GM21786 (cell line): ENCODE data around the gene RAB44.

Experiments
- ATAC-seq: cut with Tn5 transposase; IDR thresholded peaks from one replicate; pipeline ENCODE4 v1.9.1; 2021; ENCODE audit not compliant: unreplicated experiment

The RAB44 gene

DNA sequence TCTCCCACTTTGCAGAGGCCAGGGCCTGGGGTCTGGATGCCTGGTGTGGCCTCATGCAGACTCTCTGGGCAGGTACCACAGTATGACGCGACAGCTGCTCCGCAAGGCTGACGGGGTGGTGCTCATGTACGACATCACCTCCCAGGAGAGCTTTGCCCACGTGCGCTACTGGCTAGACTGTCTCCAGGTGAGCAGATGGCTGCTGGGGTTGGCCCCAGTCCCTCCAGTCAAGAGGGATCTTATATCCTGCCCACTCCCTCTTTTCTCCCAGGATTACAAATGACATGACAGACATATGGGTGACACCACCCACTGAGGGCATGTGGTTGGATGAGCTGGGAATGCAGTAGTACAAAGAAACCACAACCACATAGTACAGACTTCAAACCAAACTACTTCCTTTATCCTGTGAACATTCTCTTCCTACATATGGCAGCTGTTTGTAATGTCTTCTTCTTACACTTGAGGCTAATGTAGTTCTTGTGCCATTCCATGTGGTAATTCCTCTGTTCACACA lies 29.9 kb downstream of the RAB44 start:
- ATAC-seq: no peak

DNA sequence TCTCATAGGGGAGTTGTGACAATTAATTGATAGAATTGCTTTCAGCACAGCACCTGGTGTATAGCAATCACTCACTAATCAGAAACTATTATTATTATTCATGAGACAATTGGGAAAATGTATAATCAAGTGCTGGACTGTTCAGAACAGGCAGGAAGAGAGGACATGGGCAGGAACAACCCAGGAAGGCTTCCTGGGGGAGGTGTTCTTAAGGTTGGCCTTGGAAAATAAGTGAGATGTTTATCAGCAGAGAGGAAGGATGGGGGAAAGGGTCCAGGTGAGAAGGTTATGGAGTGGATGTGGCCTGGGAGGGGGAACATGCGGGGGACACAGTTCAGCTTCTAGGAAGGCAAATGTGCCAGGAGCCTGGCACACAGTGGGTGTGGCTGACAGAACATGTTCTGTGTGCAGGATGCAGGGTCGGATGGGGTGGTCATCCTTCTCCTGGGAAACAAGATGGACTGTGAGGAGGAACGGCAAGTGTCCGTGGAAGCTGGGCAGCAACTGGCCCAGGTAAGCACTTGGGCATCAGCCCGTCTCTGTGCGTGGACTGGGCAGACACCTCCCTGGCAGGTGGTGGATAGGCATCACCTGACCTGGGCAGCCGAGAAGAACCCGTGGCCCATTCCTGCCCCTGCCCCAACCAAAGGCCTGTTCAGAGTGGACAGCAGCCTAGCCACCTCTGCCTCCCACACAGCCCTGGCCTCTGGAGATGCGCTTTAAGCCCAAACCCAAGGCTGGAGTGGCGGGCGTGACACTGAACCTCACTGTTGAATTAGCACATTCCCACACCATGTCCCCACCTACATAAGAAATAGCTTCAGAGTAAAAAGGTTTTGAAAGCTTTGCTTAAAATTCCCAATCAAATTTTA lies 30.9 kb downstream of the RAB44 start:
- ATAC-seq: no peak

DNA sequence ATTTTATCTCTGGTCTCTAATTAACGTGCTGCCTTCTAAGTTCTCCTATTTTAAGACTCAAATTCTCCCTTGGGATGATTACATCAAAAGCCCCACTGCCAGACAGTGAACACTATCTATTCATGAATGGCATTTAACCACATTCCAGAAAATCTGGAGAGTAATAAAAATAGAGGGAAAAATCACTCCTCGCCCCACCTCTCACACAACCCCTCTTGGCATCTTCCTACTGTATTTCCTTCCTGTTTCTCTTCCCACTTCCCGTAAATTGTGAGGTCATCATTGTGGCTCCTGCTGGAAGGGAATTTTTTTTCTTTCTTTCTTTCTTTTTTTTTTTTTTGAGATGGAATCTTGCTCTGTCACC lies 31.5 kb downstream of the RAB44 start:
- ATAC-seq: no peak

DNA sequence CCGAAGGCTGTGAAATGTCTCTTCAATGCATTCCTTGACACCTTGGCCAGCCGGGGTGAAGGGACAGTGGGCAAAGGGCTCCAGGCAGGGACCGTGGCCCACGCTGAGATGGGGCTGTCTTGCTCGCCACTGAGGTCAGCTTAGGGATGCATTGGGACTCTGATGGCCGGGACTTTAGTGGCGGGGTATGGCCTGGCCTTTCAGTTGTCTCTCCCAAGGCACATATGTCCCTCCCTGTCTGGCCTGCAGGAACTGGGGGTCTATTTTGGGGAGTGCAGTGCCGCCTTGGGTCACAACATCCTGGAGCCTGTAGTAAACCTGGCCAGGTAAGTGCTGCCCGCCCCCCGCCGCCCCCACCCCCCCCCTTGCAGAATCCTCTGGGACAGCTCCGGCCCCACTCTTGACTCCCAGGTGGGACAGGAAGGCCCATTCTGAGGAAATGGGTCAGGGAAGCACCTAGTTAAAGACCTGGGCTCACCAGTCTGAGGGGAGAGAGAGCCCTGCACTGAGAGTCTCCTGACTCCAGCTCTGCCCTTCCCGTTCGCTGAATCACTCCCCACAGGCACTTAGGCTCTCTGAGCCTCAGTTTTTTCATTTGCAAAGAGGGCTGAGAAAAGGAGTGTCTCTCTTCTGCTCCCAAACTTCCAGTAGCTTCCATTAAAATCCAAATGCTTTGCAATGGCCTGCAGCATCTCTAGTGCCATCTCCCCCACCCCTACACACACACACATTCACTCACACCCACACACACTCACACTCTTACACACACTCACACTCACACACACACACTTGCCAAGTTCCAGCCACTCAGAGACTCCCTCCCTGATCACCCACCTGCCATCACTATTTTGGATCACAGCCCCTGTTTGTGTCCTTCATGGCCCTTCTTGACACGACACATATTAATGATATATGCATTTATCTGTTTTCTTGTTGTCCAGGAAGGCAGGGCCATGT lies 33.1 kb downstream of the RAB44 start:
- no peak for ATAC-seq

DNA sequence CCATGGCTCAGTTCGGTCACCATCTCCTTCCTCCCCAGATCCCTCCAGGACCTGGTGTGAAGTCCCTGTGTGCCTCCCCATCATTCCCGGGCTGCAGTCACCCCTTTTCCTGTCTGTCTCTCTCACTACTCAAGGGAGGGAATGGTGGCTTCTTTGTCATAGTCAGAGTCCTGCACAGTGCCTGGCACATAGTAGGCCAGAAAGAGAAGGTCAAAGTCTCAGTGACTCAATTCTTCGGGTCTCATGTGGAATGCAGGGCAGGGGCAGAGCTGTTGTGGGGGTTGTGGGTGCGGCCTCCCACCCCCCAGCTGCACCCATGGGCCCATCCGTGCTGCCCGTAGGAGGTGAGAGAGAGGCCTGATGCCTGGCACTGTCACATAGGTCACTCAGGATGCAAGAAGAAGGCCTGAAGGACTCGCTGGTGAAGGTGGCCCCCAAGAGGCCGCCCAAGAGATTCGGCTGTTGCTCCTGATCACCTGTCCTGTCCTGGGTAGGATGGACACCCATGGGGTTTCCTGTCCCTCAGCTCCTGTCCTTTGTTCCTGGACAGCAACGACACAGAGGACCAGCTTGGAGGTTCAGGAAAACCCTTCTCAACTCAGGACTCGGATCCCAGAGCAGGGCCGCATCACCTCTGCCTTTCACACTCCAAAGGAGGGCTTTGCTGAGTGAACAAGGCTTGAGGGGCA lies 34.1 kb downstream of the RAB44 start:
- no peak for ATAC-seq

DNA sequence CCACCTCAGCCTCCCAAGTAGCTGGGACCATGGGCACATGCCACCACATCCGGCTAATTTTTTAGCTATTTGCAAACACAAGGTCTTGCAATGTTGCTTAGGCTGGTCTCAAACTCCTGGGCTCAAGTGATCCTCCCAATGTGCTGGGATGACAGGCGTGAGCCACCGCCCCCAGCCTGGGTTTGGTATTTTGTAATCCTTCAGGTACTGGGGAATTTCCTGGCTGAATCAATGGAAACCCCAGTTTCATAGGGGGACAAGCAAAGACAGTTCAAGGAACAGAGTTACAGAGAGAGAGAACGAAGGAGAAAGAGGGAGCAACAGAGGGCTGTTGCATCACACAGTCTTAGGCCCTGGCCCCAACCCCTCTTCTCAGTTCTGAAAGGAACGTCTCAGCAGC lies 35.7 kb downstream of the RAB44 start:
- no peak for ATAC-seq

DNA sequence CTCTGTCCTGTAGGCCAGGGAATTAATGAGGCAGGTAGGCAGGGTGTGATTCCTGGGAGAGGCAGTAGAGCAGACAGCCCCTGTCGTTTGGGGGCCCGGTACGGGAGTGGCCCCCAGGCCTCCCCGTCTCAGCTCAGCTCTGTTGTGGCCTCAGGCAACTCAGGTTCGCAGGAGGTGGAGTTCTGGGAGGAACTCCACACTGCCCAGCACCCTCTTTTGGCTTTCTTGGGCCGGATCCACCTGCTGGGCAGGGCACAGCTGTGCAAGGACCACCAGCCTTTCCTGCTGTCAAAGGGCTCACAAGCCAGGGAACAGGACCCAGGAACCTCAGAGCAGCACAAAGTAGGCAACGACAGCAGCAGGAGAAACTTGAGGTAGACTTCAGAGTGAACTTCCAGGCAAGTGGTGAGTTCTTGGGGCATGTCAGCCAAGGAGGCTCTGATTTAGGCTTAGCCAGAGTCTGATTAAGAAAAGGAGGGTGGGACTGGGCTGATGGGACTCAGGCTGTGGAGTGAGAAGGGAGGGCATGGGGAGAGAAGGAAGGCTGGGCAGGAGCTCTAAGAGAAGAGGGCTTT lies 36.9 kb downstream of the RAB44 start:
- no peak for ATAC-seq

DNA sequence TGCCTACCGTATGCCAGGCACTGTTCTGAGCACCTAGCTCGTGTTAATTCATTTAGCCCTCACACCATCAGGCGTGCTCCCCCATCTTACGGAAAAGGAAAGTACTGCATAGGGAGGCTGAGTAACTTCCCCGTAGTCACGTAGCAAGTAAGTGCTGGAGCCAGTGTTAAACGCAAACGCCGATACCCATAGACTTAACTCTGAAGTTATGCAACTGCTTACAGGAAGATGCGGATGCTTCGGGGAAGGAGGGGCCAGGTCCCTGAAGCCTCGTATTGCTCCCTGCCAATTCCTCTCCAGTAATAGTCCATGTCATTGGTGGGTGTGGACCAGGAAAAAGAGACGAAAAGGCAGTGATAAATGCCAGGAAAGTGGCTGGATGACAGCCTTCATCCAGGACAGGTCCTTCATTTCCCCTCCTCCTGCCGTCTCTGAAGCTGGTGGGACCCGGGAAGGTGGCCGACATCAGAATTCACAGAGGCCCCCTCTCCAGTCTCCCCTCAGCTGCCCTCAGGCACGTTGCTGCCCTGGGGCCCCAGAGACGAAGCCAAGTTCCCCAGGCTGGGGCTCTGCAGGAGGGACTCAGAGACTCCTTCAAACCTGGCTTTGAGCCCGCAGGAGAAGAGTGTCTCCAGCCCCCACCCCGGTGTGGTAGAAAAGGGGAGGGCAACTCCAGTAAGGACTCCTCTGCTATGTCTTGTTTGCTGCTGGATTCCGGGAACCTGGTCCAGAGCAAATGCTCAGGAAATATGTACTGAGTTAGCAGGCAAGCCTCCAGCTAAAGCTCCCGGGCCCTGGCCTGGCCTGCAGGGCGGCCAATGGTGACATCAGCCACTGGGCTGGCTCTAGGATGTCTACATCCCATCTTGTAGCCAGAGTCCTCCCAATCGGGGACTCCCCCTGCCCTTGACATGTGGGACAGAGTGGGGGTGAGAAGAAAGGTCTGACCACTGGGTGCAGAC lies 37.8 kb downstream of the RAB44 start:
- ATAC-seq: no peak

DNA sequence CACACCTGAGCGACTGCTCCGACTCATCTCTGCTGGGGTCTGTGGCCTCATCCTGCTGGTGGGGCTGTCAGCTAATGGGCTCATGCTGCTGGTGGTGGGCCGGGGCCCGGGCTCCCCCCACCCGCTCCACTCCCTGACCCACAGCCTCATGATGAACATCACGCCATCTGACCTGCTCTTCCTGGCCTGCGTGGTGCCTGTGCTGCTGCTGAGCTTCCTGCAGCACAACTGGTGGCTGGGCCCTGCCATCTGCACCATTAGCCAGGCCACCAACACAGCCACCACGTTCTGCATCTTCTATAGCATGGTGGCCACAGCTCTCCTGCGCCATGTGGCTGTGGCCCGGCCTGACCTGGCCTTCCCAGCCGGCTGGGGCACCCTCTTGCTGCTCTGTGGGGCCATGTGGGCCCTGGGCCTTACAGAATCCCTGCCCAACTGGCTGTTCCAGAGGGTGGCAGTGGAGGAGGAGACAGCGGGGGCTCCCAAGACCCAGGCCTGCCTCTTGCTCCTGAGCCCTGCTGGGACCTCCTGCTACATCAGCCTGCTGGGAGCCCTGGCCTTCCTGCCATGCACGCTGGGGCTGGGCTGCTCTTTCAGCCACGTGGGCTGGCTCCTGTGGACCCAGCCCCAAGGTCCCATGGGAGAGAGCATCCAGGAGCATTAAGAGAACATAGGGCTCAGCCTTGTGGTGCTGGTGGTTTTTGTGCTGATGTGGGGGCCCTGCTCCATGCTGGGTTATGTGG lies 39.6 kb downstream of the RAB44 start:
- ATAC-seq: no peak

DNA sequence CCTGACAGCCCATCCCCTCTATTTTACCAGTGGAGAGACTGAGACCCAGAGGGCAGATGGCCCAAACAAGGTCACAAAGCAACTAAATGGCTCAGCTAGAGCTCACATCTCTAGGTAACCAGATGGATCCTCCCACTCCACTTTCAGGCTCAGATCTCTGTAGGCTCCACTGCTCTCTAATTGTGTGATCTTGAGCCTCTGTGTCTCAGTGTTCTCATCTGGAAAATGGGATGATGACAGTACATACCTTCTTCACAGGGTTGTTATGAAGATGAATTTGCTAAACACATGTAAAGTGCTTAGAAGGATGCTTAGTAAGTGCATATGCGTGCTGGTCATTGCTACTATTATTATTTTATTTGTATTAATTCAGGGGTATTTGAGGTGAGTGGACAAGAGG lies 40.5 kb downstream of the RAB44 start:
- ATAC-seq: no peak

DNA sequence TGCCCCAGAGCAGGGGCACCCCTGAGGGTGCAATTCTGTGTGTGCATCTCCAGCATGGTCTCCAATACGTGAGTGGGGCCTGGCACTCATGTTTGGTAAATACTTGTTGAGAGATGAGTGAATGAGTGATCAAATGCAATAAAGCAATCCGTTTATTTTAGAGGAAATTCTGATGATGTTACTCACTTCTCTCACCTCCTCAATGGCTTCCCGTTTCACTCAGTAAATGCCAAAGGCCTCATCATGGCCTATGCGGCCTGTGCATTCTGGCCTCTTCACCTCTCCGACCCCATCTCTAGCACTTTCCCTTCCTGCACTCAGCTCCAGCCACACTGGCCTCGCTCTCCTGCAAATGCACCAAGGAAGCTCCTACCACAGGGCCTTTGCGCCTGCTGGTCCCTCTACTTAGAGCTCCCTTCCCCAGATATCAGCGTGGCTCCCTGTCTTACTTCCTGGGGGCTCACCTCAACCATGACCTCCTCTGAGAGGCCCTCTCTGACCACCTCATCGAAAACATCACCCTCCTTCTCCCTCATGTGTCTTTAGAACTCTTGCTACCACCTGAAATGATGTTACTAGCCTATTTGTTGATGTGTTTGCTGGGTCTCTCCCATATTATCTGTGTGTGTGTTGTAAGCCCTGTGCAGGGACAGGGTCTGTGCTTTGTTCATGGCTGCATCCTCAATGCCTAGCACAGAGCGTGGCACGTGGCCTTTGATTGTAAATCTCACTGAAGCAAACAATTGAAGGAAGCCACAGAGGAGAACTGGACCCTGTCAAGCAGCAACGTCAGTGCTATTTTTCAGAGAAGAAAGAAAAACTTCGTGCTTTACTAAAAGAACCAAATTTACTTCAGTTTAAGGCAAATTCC lies 42.6 kb downstream of the RAB44 start:
- ATAC-seq: no peak

DNA sequence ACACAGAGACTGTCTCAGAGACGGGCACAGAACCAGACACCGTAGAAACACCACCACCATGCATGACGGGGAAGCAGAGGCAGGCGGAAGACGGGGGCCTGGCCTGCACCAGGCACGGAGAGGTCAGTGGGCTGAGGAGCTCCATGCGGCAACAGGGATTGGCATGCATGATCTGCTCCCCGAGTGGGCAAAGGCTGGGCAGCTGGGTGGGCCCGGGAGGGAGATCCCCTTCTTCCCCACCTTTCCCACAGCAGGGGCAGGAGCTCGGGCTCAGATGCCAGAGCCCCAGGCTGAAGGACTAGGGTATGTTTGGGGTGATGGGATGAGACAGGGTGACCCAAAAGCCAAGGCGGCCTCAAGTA lies 43.2 kb downstream of the RAB44 start:
- no peak for ATAC-seq

DNA sequence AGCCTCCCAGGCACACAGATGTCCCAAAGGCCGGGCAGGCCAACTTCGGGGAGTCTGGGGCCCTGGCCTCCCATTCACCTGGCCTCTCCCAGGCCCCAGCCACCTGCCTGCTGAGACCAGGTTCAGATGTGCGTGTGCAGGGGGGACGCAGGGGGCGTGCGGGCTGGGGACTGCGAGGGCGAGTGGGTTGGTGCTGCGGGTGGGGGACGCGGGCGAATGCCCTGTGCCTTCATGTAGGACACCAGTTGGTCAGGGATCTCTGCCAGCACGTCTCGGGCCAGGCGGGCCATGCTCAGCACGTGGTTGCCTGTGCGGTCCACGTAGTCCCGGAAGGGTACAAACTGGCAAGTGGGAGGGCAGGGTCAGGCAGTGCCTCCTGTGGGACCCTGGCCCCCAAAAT lies 44.5 kb downstream of the RAB44 start:
- ATAC-seq: no peak

DNA sequence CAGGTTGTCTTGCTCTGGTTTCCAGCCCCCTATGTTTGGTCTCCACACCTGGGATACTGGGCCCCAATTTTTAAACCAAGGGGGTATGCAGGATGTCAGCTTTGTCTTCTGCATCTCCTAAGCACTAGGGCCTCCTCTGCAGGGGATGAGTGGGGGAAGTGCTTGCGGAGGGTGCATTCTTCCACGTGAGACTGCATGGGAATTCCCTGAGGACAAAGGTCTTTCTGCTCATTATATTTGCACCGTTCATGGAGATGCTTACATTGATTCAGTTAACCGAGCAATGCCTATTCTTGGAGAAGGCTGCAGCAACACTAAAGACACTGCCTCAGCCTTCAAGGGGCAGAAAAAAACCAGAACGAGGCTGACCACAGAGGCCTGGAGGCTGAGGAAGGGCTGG lies 45.4 kb downstream of the RAB44 start:
- ATAC-seq: no peak

DNA sequence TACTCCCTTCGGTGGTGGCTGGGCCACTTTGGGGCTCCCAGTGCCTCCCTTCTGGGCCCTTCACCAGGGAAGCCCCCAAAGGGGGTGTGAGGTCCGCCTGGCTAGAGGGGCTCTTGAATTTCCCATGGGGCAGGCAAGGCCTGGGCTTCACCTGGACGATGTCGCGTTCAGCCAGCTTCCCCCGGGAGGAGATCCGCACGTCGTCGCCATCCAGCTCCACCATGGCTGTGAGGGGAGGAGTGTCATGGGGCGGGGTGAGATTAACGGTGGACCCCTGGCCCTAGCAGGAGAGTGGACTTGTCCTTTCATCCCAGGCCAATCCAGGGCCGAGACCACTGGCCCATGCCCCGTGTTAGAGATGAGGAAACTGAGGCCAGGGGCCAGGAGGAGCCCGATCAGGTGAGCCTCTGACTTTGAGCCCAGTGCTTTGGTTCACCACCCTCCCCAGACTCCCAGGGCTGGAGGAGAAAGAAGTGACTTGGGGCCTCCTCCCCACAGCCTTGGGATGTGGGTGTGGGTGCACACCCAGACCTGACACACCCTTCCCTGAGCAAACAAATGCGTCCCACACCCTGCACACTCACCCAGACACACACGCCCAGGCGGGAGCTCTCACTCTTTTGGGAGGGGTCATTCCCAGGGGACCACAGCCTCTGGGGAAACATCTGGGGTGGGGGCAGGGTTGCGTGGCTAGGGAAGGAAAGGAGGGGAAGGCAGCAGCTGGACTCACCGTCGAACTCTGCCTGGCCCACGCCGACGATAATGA lies 46.1 kb downstream of the RAB44 start:
- ATAC-seq: no peak

DNA sequence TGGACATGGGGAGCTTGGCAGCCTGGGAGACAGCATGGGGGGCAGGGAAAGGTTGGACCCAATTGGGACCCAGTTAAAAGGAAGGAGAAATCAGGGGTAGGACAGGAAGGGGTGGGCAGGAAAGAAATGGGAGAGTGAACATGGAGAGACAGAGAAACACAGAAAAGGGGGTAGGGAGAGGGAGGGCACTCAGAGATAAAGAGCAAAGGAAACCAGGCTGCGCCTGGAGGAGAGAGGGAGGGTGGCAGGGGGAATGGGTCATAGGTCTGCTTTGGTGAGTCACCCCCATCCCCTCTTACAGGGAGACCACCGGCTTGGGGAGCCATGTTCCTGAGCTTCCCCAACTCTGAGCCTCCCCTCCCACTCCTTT lies 46.7 kb downstream of the RAB44 start:
- no peak for ATAC-seq

DNA sequence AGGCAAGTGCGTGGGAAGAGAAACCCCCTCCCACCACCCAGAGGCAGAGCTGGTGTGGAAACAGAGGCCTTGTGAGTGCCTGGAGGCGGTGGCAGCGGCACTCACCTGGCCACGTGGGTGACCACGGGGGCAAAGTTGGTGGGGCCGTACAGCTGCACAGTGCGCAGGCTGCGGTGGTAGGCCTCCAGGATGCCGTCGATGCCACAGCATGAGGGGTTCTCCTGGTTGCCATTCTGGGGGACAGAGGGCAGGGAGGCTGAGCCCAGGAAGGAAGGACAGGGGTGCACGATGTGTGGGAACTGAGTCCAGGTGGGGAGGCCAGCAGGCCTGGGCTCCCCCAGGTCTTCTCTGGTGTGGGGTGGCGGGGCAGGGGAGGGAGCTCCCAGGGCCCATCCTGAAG lies 47.7 kb downstream of the RAB44 start:
- no peak for ATAC-seq

DNA sequence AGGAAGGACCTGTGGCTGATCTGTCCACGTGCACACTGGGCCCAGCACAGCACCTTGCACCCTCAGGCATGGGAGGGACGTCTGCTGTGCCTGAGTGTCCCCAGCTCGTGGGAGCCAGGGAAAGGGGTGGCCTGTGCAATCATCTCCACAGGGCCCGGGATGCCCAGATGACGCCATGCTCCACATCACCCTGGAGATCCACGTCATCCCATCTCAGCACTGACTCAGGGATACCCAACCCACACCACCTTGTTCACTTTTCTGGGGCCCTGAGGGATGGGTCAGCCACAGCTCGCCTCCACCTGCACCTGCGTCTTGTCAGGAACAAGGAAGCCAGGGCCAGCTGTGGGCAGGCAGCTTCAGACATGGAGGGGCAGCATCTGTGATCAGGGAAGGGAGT lies 48.2 kb downstream of the RAB44 start:
- ATAC-seq: no peak
